Central memory CD8-positive, alpha-beta T cell (primary cell): ENCODE results near the gene ZNF729.
"Not testable (repeated sequence)": the region's sequence is repeated elsewhere in the genome, so short reads cannot be mapped to it uniquely, and the experiment has no call there.

Source experiments
- ATAC-seq: fragments of 150-1000 bp; cut with Tn5 transposase; replicated peaks from 2 replicates; pipeline ENCODE4 v1.10.0; 2022; ENCODE audit warnings: mild to moderate bottlenecking, moderate FRiP score, moderate number of reproducible peaks; ENCODE audit not compliant: poor library complexity, severe bottlenecking; ENCODE audit errors: extremely low read depth
- DNase-seq, 2 donors: peaks; one replicate each; pipeline ENCODE4 v3.0.0; 2021; ENCODE audit warnings: low spot score in 2 of 2
- H3K27ac Mint-ChIP-seq: one replicate; pipeline ENCODE4 v1.8.0; 2022; ENCODE audit warnings: low read depth, mild to moderate bottlenecking, moderate library complexity, mixed read lengths
- H3K27me3 Mint-ChIP-seq: one replicate; pipeline ENCODE4 v1.8.0; 2022; ENCODE audit warnings: mixed read lengths
- H3K36me3 Mint-ChIP-seq: one replicate; pipeline ENCODE4 v1.8.0; 2022; ENCODE audit warnings: mild to moderate bottlenecking, moderate library complexity, mixed read lengths; ENCODE audit not compliant: insufficient read depth
- H3K4me1 Mint-ChIP-seq: one replicate; pipeline ENCODE4 v1.8.0; 2022; ENCODE audit warnings: mixed read lengths
- H3K4me3 Mint-ChIP-seq: one replicate; pipeline ENCODE4 v1.8.0; 2022; ENCODE audit warnings: mild to moderate bottlenecking, moderate library complexity, mixed read lengths
- H3K9me3 Mint-ChIP-seq: one replicate; pipeline ENCODE4 v1.8.0; 2022; ENCODE audit warnings: mixed read lengths

Gene ZNF729

DNA sequence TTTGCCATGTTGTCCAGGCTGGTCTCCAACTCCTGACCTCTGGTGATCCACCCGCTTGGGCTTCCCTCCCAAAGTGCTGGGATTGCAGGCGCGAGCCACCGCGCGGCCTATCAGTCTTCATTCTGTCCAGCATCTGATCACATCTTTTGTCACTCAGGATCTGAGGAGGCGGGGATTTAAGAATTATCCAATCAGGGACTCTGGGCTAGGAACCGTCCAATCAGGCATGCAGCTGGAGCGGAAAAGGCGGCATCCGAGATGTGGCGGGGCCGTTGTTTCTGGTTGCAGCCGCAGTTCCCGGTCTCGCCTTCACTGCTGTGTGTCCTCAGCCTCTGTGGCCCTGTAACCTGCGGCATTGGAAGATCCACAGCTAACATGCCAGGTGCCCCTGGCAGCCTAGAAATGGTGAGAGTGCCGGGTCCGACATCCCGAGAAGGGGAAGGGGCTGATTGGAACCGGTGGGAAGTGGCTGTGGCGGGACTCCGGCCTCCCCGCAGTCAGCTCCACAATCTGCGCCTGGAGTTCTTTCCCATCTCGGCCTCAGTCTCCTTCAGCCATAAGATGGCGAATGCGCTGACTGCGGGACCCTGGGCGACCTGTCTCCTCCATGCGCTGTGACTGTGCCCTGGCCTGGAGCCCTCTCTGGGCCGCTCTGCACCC is at the start of gene ZNF729:
Gene ZNF729 (plus strand): TSS at position 291 of the 660 bp plus-strand sequence. CDS start 85 bp downstream, at position 376.
- Mint-ChIP-seq H3K9me3 (no peaks in the 10 kb centered on the region), H3K36me3 (no peaks in the 10 kb centered on the region), H3K4me1 (no peaks in the 10 kb centered on the region), H3K27ac (no peak within 1 kb of the TSS), H3K4me3 (no peak within 1 kb of the TSS), H3K27me3 (no peaks in the 10 kb centered on the region)
- ATAC-seq (no peak), DNase-seq (no peak)

DNA sequence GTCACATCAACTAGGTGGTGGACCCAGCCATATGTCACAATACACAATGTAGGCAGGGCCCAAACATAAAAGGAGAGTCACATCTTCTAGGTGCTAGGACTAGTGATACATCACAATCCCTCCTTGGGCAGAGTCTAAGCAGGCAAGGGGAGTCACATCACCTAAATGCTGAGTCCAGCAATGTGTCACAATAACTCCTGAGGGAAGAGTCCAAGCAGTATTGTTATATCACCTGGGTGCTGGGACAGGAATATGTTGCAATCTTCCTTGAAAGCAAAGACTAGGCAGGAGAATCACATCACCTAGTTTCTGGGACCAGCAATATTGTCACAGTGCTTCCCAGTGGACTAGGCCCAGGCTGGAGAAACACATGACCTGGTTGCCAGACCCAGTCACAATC is 29.4 kb upstream of the ZNF729 start:
- DNase-seq (no peak), ATAC-seq (no peak)
- Mint-ChIP-seq H3K36me3 (no peaks in the 10 kb centered on the region), H3K4me3 (no peak overlapping the region), H3K9me3 (peaks cover 24% of the 10 kb centered on the region), H3K27ac (no peak overlapping the region), H3K4me1 (no peaks in the 10 kb centered on the region), H3K27me3 (no peaks in the 10 kb centered on the region)

DNA sequence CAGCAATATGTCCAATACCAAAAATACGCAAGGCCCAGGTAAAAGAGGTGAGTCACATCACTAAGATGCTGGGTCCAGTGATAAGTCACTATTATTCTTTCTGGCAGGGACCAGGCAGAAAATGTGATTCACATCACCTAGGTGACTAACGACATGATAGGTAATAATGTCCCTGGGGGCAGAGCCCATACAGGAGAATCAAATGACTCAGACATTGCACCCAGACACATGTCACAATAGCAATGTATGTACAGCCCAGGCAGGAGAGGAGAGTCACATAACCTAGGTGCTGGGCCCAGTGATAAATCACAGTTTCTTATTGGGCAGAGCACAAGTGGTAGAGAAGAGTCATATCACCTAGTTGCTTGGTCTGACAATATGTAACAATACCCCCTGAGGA is 28.9 kb upstream of the ZNF729 start:
- no peaks in the 10 kb centered on the region for H3K36me3 Mint-ChIP-seq
- DNase-seq (no peak), ATAC-seq (no peak)
- H3K9me3 Mint-ChIP-seq: peaks cover 24% of the 10 kb centered on the region
- no peak overlapping the region for H3K4me3 Mint-ChIP-seq
- H3K27ac Mint-ChIP-seq: no peak overlapping the region
- no peaks in the 10 kb centered on the region for H3K4me1 Mint-ChIP-seq
- no peaks in the 10 kb centered on the region for H3K27me3 Mint-ChIP-seq

DNA sequence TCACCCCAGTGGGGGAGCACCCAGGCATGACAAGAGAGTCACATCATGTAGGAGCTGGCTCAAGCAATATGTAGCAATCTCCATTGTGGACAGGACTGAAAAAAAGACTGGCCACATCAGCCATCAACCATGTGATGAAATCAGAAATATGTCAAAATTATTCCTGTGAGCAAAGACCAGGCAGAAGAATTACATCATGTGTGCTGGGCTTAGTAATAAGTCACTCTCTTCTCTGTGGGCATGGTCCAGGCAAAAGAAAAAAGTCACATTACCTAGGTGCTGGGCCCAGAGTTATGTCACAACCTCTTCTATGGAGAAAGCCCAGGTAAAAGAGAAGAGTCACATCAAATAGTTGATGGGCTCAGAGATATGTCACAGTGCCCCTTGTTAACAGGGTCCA is 28.3 kb upstream of the ZNF729 start:
- ATAC-seq (no peak), DNase-seq (no peak)
- Mint-ChIP-seq H3K27ac (no peak overlapping the region), H3K4me3 (no peak overlapping the region), H3K9me3 (peaks cover 24% of the 10 kb centered on the region), H3K36me3 (no peaks in the 10 kb centered on the region), H3K27me3 (no peaks in the 10 kb centered on the region), H3K4me1 (no peaks in the 10 kb centered on the region)

DNA sequence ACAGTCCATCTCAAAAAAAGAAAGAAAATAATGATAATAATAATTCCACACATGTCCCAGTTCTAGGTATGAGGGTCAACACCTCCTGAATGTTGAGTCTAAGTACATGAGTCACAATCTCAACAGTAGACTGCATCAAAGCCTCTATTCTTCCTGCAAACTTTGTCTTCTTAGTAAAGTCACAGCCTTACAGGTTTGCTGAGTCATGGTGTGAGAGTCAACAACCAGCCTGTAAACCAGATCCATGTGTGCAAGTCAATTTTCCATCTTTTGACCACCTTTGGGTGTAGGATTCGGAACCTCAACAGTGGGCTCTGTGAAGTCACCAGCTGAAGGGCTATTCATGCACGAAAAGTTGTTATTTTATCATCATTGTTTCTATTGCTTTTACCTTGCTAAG is 25.7 kb upstream of the ZNF729 start:
- Mint-ChIP-seq H3K27me3 (no peaks in the 10 kb centered on the region), H3K36me3 (no peaks in the 10 kb centered on the region), H3K27ac (no peak overlapping the region), H3K9me3 (peaks cover 24% of the 10 kb centered on the region), H3K4me3 (no peak overlapping the region), H3K4me1 (no peaks in the 10 kb centered on the region)
- DNase-seq (no peak), ATAC-seq (no peak)

DNA sequence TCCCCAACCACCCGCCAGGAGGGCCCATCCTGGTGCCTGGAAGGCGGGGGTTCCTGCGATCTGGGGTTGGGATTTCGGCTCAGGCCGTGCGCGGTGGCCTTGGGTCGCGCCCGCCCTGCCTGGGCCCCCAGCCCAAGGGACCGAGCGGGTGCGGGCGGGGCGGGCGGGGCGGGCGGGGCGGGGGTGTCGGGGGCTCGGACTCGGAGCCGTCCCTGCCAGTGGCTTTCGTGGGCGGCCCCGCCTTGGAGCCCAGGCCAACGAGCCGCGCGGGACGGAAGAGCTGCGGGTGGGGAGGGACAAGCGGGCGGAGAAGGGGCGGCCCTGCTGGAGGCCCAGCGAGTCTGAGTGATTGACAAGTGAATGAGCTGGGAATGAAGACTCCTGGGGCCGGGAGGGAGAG is 24.6 kb upstream of the ZNF729 start:
- H3K36me3 Mint-ChIP-seq: no peaks in the 10 kb centered on the region
- H3K4me3 Mint-ChIP-seq: no peak overlapping the region
- H3K4me1 Mint-ChIP-seq: no peaks in the 10 kb centered on the region
- ATAC-seq (no peak), DNase-seq (no peak)
- H3K9me3 Mint-ChIP-seq: peaks cover 21% of the 10 kb centered on the region
- no peak overlapping the region for H3K27ac Mint-ChIP-seq
- no peaks in the 10 kb centered on the region for H3K27me3 Mint-ChIP-seq

DNA sequence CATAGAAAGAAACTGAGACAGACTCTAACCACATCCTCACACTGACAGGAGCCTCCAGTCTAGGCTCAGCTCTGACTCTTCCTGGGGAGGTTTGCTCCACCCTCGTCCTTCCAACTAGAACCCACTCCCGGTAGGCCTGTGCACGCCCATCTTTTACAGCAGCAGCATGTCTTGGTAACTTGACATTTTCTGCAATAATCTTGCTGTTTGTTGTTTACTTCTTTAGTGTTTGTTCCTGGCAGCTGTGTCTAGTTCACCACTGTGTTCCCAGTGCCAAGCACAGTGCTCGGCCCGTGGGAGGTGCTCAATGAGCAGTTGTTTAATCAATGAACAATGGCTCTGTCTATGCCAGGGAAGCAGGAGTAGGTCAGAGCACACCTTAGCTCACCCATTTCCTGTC is 23.1 kb upstream of the ZNF729 start:
- no peaks in the 10 kb centered on the region for H3K36me3 Mint-ChIP-seq
- no peak for ATAC-seq
- H3K4me1 Mint-ChIP-seq: no peaks in the 10 kb centered on the region
- no peak overlapping the region for H3K27ac Mint-ChIP-seq
- peaks cover 24% of the 10 kb centered on the region for H3K9me3 Mint-ChIP-seq
- H3K27me3 Mint-ChIP-seq: no peaks in the 10 kb centered on the region
- no peak overlapping the region for H3K4me3 Mint-ChIP-seq
- DNase-seq: no peak

DNA sequence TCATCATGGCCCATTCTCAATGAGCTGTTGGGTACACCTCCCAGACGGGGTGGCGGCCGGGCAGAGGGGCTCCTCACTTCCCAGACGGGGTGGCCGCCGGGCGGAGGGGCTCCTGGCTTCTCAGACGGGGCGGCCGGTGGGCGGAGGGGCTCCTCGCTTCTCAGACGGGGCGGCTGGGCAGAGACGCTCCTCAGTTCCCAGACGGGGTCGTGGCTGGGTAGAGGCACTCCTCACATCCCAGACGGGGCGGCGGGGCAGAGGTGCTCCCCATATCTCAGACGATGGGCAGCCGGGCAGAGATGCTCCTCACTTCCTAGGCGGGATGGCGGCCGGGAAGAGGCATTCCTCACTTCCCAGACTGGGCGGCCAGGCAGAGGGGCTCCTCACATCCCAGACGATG is 35.3 kb downstream of the ZNF729 start:
- not testable (repeated sequence) for H3K4me1 Mint-ChIP-seq, DNase-seq, ATAC-seq, H3K36me3 Mint-ChIP-seq, H3K4me3 Mint-ChIP-seq, H3K27ac Mint-ChIP-seq, H3K27me3 Mint-ChIP-seq
- H3K9me3 Mint-ChIP-seq: peaks cover 27% of the 10 kb centered on the region

DNA sequence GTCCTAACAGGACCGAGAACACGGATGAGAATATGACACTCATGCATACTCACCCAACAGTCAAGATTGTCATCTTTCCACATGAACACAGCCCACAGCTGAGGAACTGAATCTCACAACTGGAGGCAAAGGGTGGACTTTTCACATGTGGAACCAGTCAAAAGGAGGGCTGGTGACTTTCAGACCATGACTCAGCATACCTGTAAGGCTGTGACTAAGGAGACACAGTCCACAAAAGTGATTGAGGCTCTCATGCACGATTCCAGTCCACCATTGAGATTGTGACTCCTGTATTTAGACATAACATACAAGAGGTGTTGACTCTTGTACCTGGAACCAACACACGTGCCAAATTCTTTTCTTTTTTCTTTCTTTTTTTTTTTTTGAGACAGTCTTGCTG is 40.0 kb downstream of the ZNF729 start:
- H3K4me3 Mint-ChIP-seq: no peak overlapping the region
- no peak overlapping the region for H3K27ac Mint-ChIP-seq
- H3K27me3 Mint-ChIP-seq: no peaks in the 10 kb centered on the region
- DNase-seq: no peak
- H3K9me3 Mint-ChIP-seq: peaks cover 42% of the 10 kb centered on the region
- no peaks in the 10 kb centered on the region for H3K4me1 Mint-ChIP-seq
- no peaks in the 10 kb centered on the region for H3K36me3 Mint-ChIP-seq
- ATAC-seq: no peak

DNA sequence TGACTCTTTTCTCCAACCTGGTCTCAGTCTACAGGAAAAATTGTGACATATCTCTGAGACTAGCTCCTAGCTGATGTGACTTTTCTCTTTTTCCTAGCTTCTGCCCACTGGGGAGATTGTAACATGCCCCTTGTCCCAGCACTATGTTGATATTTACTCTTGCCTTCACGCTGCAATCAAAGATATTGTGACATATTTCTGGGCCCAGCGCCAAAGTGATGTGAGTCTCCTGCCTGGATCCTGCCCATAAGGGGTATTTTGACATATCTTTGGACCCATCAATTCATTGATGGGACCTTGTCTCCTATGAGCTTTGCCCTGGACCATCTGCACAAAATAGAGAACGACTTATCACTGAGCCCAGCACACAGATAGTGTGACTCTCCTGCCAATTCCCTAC is 41.1 kb downstream of the ZNF729 start:
- H3K9me3 Mint-ChIP-seq: peaks cover 42% of the 10 kb centered on the region
- DNase-seq (no peak), ATAC-seq (no peak)
- no peaks in the 10 kb centered on the region for H3K36me3 Mint-ChIP-seq
- H3K4me3 Mint-ChIP-seq: no peak overlapping the region
- no peaks in the 10 kb centered on the region for H3K4me1 Mint-ChIP-seq
- H3K27me3 Mint-ChIP-seq: no peaks in the 10 kb centered on the region
- no peak overlapping the region for H3K27ac Mint-ChIP-seq

DNA sequence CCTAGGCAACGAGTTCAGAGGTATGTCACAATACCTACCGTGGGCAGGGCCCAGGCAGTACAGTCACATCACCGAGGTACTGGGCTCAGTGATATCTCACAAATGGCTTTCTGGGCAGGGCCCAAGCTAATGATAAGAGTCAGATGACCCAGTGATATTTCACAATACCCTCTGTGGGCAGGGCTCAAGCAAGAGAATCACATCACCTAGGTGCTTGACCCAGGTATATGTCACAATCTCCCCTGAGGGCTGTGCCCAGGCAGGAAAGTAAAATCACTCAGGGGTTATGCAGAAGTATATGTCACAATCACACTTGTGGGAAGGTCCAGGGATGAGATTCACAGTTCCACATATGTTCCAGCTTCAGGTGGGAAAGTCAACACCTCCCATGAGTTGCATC is 45.3 kb downstream of the ZNF729 start:
- Mint-ChIP-seq H3K4me1 (no peaks in the 10 kb centered on the region), H3K27me3 (no peaks in the 10 kb centered on the region), H3K27ac (no peak overlapping the region), H3K9me3 (peaks cover 28% of the 10 kb centered on the region), H3K36me3 (no peaks in the 10 kb centered on the region), H3K4me3 (no peak overlapping the region)
- ATAC-seq (no peak), DNase-seq (no peak)

DNA sequence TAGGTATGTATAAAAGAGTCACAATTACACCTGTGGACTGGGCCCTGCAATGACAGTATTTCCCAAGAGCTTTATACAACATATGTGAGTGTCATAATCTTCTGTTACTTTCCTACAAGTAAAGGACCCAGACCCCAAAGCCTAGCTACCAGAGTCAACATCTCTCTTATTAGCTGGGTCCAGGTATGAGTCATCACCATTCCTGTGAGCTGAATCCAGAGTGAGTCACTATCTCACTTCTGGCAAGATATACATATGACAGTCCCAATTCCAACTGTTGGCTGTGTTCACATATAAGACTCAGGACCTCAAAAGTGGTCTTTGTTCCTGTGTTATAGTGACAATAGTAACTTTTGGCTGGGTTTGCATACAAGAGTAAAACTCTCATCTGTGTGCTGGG is 46.7 kb downstream of the ZNF729 start:
- peaks cover 26% of the 10 kb centered on the region for H3K9me3 Mint-ChIP-seq
- no peak overlapping the region for H3K27ac Mint-ChIP-seq
- no peak overlapping the region for H3K4me3 Mint-ChIP-seq
- DNase-seq (no peak), ATAC-seq (no peak)
- H3K4me1 Mint-ChIP-seq: no peaks in the 10 kb centered on the region
- H3K27me3 Mint-ChIP-seq: no peaks in the 10 kb centered on the region
- no peaks in the 10 kb centered on the region for H3K36me3 Mint-ChIP-seq

DNA sequence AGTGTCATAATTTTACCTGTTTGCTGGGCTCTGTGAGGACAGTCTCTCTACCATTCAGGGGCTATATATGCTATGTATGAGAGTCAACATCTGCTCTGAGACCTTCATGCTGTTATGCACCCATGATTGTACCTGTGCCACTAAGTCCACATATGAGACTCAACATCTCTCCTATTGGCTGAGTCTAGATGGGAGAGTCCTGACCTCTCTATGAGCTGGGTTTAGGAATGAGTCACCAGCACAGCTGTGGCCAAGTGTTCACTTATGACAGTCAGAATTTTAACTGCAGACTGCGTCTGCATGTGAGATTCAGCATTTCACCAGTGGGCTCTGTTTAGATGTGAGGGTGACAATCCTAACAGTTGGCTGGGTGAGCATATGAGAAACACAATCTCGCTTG is 49.5 kb downstream of the ZNF729 start:
- ATAC-seq (no peak), DNase-seq (no peak)
- H3K9me3 Mint-ChIP-seq: peaks cover 22% of the 10 kb centered on the region
- H3K4me3 Mint-ChIP-seq: no peak overlapping the region
- no peaks in the 10 kb centered on the region for H3K36me3 Mint-ChIP-seq
- no peak overlapping the region for H3K27ac Mint-ChIP-seq
- no peaks in the 10 kb centered on the region for H3K27me3 Mint-ChIP-seq
- H3K4me1 Mint-ChIP-seq: no peaks in the 10 kb centered on the region

DNA sequence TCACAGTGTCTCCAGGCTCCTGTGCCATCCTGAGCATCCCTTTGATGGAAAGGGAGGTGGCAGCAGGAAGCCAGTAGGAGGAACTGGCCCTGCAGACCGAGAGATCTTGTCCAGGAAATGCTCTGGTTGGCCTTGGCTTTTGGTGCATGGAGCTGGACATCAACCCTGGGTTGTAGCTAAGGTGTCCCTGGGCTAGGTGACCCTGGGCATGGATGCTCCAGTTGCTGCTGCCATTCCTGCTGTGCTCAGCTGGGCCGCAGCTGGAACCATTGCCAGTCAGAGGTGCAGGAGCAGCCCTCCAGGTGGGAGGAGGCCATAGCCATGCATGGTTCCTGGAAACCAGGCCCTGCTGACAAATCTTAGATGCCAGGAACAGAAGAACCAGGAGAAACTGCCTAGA is 68.4 kb downstream of the ZNF729 start:
- Mint-ChIP-seq H3K27ac (no peak overlapping the region), H3K4me3 (no peak overlapping the region), H3K27me3 (no peaks in the 10 kb centered on the region), H3K9me3 (peaks cover 6% of the 10 kb centered on the region), H3K4me1 (no peaks in the 10 kb centered on the region), H3K36me3 (no peaks in the 10 kb centered on the region)
- DNase-seq (no peak), ATAC-seq (no peak)
